Measurements from ENCODE around the gene ADARB2. TPM values are rescaled to one million over a fixed set of nuclear protein-coding genes. Genes with fewer than 3 reads are reported as not detected.

The ADARB2 gene
- total and polyA plus RNA-seq, 4 donors = 0.55 to 0.70 (median 0.59) TPM; not detected in 1

- Histone ChIP-seq H3K9ac (ENCODE audit: low read depth in 1 of 2, low read length in 2 of 2) (no peak overlapping the region), H3K27me3 (ENCODE audit: control insufficient read depth in 4 of 4, insufficient read depth in 4 of 4, low read length in 3 of 4) (peaks cover 0 to 5% (median 4%) of the 10 kb centered on the region in 4 donors), H3K36me3 (ENCODE audit: control insufficient read depth in 4 of 4, insufficient read depth in 3 of 4, low read depth in 1 of 4, low read length in 3 of 4) (no peaks in the 10 kb centered on the region), H3K4me3 (ENCODE audit: low read depth in 1 of 3, low read length in 3 of 3) (no peak overlapping the region), H3K27ac (ENCODE audit: low read depth in 1 of 2, low read length in 2 of 2) (no peak overlapping the region), H3K9me3 (ENCODE audit: control insufficient read depth in 4 of 4, low read length in 3 of 4) (no peaks in the 10 kb centered on the region), H3K4me1 (ENCODE audit: control insufficient read depth in 4 of 4, insufficient read depth in 4 of 4, low read length in 3 of 4) (peaks cover 0 to 3% (median 0%) of the 10 kb centered on the region in 4 donors)
- no peak for DNase-seq (ENCODE audit: low spot score)
- no peak for TF ChIP-seq YY1 (IDR thresholded peaks at IDR 0.05)
- TF ChIP-seq JUND (IDR thresholded peaks at IDR 0.05) = no peak
- no peak for TF ChIP-seq RAD21 (IDR thresholded peaks at IDR 0.05)
- TF ChIP-seq CTCF (IDR thresholded peaks at IDR 0.05; ENCODE audit: low read depth, low read length, missing input control) = no peak
- no peak for TF ChIP-seq MAX (IDR thresholded peaks at IDR 0.05)
- TF ChIP-seq HNF4G (IDR thresholded peaks at IDR 0.05) = no peak
- TF ChIP-seq SP1 (IDR thresholded peaks at IDR 0.05) = no peak
- TF ChIP-seq NR2F2 (IDR thresholded peaks at IDR 0.05) = no peak
- TF ChIP-seq, protein P1, sequence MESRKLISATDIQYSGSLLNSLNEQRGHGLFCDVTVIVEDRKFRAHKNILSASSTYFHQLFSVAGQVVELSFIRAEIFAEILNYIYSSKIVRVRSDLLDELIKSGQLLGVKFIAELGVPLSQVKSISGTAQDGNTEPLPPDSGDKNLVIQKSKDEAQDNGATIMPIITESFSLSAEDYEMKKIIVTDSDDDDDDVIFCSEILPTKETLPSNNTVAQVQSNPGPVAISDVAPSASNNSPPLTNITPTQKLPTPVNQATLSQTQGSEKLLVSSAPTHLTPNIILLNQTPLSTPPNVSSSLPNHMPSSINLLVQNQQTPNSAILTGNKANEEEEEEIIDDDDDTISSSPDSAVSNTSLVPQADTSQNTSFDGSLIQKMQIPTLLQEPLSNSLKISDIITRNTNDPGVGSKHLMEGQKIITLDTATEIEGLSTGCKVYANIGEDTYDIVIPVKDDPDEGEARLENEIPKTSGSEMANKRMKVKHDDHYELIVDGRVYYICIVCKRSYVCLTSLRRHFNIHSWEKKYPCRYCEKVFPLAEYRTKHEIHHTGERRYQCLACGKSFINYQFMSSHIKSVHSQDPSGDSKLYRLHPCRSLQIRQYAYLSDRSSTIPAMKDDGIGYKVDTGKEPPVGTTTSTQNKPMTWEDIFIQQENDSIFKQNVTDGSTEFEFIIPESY (IDR thresholded peaks at IDR 0.05) = no peak
- TF ChIP-seq, protein P2, sequence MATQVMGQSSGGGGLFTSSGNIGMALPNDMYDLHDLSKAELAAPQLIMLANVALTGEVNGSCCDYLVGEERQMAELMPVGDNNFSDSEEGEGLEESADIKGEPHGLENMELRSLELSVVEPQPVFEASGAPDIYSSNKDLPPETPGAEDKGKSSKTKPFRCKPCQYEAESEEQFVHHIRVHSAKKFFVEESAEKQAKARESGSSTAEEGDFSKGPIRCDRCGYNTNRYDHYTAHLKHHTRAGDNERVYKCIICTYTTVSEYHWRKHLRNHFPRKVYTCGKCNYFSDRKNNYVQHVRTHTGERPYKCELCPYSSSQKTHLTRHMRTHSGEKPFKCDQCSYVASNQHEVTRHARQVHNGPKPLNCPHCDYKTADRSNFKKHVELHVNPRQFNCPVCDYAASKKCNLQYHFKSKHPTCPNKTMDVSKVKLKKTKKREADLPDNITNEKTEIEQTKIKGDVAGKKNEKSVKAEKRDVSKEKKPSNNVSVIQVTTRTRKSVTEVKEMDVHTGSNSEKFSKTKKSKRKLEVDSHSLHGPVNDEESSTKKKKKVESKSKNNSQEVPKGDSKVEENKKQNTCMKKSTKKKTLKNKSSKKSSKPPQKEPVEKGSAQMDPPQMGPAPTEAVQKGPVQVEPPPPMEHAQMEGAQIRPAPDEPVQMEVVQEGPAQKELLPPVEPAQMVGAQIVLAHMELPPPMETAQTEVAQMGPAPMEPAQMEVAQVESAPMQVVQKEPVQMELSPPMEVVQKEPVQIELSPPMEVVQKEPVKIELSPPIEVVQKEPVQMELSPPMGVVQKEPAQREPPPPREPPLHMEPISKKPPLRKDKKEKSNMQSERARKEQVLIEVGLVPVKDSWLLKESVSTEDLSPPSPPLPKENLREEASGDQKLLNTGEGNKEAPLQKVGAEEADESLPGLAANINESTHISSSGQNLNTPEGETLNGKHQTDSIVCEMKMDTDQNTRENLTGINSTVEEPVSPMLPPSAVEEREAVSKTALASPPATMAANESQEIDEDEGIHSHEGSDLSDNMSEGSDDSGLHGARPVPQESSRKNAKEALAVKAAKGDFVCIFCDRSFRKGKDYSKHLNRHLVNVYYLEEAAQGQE (IDR thresholded peaks at IDR 0.05) = no peak
- no peak for TF ChIP-seq RXRA (IDR thresholded peaks at IDR 0.05)
- no peak for TF ChIP-seq FOXA1 (IDR thresholded peaks at IDR 0.05)
- no peak for TF ChIP-seq EGR1 (IDR thresholded peaks at IDR 0.05; ENCODE audit: low read depth in 2 of 2)
- TF ChIP-seq HNF4A (conservative IDR thresholded peaks at IDR 0.05) = no peak
- no peak for TF ChIP-seq FOXA2 (IDR thresholded peaks at IDR 0.05)
- TF ChIP-seq GABPA (IDR thresholded peaks at IDR 0.05 in 1 of 2, conservative IDR thresholded peaks at IDR 0.05 in 1 of 2) = no peak
- no peak for TF ChIP-seq TAF1 (conservative IDR thresholded peaks at IDR 0.05)
- no peak for TF ChIP-seq ATF3 (IDR thresholded peaks at IDR 0.05)
- WGBS = 79% methylated on average over 5 of the region's 5 CpGs
Measured at GRCh38 chr10:1605121-1605520, 132.2 kb downstream of the ADARB2 start.
